HG03064 (cell line): Measurements from ENCODE around the gene IRAK2.

Source experiments
- ATAC-seq: cut with Tn5 transposase; IDR thresholded peaks from one replicate; pipeline ENCODE4 v1.9.1; 2021; ENCODE audit warnings: low read depth; ENCODE audit not compliant: unreplicated experiment

Gene IRAK2

DNA sequence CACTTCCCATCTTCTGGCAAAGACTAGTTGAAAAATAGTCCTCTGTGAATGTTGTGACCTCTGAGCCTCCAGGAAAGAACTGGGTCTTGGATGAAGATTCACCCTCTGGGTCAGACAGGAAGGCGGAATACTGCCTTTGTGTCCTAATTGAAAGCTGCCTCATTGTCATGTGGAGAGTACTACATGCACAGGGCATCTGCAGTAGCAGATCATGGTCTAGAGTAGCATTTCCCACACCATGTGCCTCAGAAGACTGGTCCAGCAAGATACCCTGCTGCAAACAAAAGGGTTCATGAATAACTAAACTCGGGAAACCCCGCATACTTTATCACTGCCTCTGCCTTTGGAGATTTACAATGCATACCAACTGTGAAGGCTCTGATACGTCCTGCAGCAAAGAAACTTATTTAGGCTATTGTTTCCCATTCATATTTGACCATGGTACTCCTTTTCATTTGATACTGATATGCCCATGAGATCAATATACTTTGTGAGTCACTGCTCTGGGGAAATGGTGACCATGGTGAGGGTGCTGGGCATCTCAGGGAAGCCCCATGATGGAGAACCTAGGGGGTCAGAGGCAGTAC, 22.7 kb downstream of the IRAK2 start:
- ATAC-seq: no peak

DNA sequence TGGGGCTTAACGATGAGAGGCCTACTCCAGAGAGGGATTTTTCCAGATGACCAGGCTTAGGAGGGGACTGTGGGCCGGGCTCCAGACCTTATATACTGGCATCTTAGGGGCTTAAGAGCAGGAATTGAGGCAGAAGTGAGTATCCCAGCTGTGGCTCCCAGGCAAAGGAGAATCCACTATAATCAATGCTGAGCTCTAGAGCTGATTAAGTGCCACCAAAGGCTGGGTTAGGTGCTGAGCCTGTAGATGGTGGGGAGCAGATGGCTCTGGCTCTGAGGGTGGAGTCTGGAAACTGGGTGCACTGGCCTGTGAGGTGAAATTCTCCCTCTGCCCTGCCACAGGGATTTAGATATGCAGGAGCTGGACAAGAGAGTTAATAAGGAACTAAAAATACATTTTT, 23.2 kb downstream of the IRAK2 start:
- ATAC-seq: no peak

DNA sequence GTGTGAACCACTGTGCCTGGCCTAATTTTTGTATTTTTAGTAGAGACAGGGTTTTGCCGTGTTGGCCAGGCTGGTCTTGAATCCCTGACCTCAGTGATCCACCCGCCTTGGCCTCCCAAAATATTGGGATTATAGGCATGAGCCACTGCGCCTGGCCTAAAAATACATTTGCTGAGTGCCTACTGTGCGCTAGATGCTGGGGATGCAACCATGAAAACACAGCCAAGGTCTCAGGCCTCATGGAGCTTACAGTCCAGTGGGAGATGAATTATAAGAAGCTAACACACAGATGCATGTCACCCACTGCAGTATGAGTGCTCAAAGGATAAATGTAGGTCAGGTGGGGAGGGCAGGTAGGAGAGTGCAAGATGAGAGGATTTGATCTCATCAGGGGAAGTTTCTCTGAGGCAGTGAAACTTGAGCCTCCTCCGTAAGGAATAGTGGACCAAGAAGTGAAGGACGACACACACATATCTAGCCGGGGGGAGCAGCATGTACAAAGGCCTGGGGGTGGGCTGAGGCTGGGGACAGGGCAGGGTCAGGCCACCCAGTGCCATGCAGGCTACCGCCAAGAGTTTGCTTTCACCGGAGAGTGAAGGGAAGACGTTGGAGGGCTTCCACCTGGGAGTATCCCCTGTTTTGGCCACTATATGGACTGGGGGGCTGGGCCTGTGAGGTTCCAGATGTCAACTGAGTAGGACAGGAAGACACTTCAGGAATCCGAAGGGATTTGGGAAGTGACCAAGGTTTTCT, 24.3 kb downstream of the IRAK2 start:
- ATAC-seq: no peak

DNA sequence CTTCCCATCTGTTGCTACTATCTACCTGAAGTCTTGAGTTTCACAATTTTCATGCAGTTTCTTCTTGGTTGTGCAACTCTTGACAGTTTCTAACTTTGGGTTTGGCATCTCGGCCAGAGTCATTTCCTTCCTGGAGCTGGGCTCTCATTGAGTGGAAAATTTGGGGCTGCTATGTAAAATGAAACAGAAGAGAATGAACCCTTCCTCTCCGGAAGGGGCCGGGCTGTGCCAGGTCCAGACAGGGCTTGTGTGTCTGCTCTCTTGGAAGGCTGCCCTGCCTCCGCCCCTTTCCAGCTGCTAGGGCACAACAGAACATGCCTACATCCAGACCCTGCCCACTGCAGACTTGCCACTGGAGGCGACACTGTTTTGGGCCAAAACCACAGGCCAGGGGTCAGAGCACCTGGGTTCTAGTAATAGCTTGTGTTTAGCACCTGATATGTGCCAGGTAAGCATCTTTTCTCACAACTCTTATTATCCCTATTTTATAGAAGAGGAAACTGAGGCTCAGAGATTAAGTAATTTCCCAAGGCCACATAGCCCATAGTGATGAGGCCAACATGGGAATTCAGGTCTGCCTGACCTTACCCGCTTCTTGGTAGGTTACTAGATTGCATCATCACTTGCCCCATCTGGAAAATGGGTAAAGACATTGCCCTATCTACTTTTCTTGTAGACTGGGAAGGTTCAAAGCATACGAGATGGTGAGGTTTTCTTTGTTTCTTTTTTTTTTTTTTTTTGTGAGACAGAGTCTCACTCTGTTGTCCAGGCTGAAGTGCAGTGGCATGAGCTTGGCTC, 25.0 kb downstream of the IRAK2 start:
- ATAC-seq: no peak

DNA sequence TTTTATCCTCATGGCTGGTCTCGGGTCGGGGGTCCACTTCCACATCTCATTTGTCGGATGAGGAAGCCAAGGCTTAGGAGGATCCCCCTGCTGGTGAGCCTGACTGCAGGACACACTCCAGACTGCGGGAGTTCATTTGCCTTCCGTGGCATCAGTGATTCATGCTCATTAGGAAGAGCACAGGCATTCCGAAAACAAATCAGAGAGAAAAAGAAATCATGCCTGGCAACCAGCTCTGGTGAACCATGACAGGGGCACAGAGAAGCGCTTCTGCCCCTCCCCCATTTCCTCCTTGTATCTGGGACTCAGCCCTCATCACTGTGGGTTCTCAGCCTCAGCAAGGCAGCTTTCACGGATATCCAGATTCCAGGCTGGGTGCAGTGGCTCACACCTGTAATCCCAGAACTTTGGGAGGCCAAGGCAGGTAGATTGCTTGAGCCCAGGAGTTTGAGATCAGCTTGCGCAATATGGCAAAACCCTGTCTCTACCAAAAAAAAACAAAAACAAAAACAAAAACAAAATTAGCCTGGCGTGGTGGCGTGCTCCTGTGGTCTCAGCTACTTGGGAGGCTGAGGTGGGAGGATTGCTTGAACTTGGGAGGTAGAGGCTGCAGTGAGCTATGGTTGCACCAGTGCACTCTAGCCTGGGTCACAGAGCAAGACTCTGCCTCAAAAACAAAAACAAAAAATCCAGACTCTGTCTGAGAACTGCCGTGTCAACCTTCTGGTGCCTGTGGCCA, 28.4 kb downstream of the IRAK2 start:
- no peak for ATAC-seq

DNA sequence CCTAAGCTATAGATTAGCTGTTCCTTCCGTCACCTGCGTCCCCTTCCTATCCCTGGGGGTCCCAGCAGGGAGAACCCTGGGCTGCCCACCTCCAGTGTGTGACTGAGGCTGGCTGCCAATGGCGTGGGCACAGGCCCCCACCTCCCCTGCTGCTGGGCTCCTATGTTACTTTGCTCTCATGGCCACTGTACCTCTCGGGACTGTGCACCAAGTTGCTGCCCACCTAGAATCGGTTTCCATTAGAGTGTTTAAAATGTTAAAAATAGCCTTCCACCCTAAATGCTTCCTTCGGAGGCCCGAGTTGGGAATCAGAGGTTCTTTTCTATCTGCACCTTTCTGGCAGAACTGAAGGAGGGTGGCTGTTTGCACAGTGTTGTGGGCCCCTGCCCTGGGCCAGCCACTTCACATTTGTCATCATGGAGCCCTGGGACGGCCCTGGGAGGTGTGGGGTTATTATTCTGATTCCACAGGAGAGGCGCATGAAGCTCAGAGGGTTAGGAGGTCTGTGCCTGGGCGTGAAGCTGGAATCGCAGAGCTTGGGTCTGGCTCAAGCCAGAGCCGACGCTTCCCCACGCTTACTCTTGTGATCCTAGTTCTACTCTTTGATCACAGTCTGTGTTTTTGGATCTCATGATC, 29.1 kb downstream of the IRAK2 start:
- no peak for ATAC-seq

DNA sequence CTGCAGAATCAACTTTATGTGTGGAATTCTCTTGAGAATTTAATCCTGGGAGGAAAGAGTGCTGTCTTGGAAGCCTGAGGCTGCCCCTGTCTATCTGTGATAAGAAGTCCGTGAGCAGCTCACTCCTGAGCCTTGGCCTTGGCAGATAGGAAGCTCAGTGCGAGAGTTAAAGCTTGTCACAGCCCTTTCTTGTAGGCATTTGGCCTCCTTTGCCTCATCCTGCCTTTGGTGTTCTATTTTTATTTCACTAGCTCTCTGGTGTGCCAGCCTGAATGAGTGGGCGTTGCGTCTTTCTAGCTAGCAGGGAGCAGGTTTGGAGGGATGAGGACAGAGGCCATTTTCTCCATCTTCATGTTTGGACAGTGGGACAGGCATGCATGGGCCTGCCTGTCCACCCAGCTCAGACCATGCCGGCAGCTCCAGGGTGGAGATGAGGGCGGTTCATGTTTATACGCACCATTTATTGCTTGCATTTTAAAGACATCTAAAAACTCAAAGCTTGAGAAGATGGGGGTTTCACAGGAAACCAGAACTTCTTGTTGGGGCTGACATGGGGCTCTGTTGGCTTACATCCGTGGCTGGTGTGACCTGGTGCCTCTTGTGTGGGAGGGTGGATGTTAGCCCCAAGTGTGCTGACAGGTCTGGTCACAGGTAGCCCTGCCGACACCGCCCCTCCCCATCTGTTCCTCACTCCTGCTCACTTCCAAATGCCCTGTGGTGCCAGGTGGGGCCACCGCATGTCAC, 29.8 kb downstream of the IRAK2 start:
- ATAC-seq: no peak

DNA sequence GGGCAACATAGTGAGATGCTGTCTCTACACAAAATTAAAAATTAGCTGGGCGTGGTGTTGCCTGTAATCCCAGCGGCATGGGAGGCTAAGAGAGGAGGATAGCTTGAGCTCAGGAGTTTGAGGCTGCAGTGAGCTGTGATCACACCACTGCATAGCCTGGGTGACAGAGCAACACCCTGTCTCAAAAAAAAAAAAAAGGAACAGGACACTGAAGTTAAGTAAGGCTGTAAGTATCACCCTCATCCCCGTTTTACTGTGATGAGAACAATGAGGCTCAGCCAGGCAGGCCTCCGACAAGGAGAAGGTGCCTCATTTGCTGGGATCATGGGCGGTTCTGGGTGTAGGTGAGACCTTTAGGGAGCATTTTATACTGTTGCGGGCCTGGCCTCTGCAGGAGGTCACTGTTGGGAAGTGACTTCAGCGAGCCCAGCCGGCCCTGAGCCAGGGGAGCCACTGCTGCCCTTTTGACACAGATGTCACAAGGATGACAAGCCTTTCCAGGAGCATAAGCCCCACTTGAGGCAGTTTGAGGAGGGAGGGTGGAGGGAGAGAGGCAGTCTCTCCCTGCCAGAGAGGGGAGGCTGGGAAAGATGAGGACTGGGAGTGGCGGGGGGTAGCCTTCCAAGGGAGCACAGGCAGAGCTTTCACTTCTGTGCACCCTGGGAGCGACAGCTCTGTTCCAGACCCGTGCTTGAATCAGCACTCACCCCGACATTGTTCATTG, 30.8 kb downstream of the IRAK2 start:
- no peak for ATAC-seq

DNA sequence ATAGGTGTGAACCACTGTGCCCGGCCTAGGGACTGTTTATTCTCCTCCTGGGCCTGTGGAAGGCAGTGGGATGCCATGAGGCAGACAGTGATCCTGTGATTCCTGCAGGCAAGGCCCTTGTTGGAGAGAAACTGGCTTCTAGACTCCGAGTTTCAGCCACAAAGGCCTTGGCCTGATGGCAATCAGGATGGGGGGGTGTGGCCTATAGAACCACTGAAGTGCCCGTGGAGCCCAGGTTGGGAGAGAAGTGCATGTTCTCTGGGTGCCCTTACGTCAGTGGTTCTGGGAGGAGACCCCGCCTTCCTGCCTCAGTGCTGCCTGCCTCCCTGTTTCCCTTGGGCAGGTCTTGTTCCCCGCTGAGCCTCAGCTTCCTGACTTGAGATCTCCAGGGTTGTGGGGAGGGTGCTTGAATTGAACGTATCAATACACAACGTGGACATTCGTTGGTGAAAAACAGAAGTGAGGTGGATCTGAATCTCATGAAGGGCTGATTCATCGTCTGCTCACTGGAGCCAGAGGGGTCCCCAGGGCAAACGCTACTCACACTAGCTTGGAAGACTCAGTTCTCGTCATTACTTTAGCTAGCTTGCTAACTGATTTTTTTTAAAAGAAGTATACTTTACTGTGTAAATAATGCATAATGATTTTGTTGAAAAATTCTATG, 31.8 kb downstream of the IRAK2 start:
- no peak for ATAC-seq

DNA sequence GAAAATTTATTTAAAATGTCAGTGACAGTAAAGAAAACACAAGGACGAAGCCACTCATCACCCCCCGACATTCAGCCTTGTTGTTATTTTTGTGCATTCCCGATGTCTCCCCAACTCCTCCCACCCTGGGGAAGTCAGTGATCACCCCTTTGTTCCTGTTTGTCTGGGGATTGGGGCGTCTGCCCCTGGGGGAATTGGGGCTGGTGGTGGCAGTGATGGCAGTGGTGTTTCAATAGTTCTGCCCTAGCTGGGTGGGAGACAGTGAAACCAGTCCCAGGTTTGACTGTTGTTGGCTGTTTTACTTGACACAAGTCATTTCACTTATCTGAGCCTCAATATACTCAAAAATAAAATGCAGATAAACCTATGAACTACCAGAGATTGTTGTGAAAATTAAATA, 33.5 kb downstream of the IRAK2 start:
- ATAC-seq: no peak

DNA sequence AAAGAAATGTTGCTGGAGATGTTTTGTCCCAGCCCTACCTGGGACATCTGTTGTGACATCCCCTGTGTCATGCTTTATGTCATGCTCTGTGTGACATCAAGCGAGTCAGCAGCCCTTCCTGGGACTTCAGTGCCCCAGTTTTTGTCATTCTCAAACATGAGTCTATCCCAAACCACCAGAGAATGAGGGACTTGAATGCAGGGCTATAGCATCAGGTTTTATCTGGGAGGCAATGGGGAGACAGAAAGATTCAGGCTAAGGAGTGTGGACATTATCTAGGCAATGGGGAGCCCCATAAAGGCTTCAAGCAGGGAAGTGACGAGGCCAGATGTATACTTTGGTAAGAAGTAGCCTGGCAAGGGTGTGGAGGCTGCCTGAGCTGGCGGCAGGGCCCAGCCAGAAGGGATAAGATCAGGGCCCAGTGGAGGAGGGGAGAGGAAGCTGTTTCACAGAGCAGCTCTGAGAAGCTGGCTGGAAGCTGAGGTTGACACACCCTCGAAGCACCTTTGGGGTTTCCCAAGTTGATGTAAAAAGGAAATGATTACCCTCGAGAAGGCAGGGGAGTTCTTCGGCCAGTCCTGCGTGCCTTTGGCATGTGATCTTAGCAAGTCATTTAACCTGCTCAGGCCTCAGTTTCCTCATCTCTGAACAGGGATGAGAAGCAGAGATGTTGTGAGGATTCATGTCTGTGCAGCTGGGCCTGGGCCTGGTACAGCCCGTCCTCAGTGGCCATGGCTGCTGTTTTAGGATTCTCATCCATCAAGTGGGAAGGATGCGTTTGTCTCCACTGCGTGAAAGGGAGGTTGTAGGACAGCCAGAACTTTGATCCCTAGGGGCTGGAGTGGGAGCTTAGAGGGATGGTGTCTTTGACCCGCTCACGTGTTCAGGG, 34.3 kb downstream of the IRAK2 start:
- ATAC-seq: peak; percentile 72

DNA sequence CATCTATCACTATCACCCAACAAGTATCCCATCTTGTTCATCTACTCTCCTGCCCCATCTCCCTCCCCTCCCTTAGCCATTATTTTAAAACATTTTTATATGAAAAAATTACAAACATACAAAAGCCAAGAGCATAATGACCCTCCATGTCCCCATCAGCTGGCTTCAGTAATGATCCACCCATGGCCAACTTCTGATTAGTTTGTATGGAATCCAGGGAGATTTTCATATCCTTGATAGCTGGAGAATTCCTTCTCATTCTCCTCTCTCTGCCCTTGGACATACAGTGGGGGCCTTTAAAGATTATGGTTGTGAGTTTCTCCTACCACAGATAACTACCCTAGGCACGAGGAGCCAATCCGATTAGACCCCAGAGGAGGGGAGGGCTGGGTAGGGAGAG, 40.2 kb downstream of the IRAK2 start:
- no peak for ATAC-seq

DNA sequence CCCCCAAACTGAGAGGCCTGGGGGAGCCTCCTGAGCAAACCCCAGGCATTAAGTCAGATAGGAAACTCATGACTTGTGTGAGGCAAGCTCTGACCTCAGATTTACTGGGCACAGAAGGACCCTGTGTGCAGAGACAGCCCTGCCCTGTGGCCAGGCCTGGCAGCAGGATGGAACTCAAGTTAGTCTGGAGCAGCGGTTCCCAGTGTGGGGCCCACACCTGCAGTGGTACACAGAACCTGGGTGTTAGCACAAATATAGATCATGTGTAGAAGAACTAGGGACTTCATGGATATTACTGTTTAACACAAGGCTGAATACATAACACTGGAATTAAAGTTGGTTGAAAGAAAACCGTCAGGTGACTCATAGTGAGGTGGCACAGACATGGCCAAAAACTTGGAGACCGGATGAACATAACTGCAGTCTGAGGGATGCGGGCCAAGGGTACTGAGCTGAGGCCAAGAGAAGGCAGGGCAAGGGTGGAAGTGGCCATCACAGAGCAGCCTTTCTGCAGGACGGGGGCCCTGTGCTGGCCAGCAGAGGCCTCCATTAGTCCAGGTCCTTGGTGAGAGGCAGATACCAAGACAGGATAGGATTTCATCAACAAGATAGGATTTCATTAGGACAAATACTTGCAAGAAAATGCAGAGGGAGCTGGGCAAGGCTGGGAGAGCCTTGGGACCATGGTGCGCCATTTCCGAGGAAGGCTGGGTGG, 40.9 kb downstream of the IRAK2 start:
- ATAC-seq: no peak

DNA sequence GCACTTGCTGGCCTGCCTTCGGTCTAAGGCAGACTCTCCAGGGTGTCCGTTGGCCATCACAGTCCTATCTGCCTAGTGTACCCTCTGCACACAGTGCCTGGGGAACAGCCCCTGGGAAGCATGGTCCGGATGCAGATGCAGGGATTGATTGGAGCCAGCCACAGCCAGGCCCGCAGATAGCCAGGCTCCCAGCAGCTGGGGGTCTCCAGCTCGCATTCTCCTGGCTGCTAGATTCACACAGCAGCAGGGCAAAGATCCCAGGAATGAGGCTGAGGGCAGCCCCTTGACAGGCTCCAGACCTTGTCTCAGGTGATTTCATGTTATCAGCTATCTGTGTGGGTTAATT, 41.4 kb downstream of the IRAK2 start:
- no peak for ATAC-seq

DNA sequence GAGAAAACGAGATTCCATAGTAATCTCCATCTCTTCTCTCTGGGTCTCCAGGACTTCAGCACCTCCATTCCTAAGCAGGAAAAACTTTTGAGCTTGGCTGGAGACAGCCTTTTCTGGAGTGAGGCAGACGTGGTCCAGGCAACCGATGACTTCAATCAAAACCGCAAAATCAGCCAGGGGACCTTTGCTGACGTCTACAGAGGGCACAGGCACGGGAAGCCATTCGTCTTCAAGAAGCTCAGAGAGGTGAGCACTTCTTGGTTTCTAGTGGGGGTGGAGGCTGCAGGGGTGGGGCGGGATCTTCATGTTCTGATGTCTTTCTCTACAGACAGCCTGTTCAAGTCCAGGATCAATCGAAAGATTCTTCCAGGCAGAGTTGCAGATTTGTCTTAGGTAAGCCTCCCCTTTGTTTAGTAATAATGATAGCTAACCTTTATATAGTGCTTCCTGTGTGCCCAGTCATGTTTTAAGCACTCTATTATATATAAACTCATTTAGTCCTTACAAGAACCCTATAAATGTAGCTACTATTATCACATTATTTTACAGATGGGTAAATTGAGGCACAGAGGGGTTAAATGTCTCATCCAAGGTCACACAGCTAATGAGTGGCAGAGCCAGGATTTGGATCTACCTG, 48.6 kb downstream of the IRAK2 start:
- ATAC-seq: no peak

DNA sequence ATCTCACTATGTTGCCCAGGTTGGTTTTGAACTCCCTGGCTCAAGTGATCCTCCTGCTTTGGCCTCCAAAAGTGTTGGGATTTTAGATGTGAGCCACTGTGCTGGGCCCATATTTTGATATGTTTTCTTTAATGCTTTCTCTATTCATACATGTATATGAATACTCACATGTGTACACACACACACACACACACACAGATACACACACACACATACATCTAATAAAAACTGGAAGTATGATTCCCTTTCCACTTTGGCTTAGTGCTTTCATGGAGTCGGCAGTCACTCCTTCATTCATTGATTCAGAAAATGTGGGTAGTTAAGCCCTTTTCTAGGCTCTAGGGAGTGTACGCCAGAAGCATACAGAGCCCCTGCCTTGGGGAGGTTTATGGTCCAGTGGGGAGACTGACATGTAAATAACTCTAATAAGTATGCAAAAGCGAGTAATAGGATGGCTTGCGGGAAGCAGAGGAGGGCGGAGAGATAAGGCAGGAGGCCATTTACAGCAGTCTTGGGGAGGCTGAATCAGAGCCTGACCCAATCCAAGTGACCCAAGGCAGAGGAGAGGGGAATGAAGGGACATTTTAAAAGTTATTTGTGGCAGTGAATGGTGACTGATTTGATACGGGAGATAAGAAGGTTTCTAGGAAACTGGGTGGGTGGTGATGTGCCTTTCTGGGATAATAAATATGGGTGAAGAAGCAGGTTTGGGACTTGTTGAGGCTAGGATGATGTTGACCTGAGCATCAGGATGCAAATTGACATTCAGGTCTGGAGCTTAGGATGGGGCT, 51.1 kb downstream of the IRAK2 start:
- ATAC-seq: no peak
